ENCODE measurements around the gene FBXL19. TPM values are rescaled to one million over a fixed set of nuclear protein-coding genes. Genes with fewer than 3 reads are reported as not detected.

FBXL19 gene
- total and polyA plus RNA-seq, 9 of the 15 experiments (the other 6 are each of a cell fraction or from before 2014, with no cell fraction given): 0.13 to 48.0 (median 13.5) TPM; not detected in 1

GRCh38 chr16:30922420-30922959 is 882 bp upstream of the FBXL19 start (continued):
- TF ChIP-seq MLX (CRISPR knock-in tag; conservative IDR thresholded peaks at IDR 0.05) (0 out of 4 replicates have a peak, but pooled peaks of 1 of the 2 experiments have one; percentile 40), PATZ1 (CRISPR knock-in tag; IDR thresholded peaks at IDR 0.05; ENCODE audit: borderline replicate concordance) (no peak), ZBTB2 (IDR thresholded peaks at IDR 0.05) (no peak), PTBP1 (IDR thresholded peaks at IDR 0.05; ENCODE audit: low read depth, low read length) (no peak), ZNF140 (CRISPR knock-in tag; IDR thresholded peaks at IDR 0.05) (no peak), FOXJ3 (CRISPR knock-in tag; IDR thresholded peaks at IDR 0.05) (no peak), MED1 (CRISPR knock-in tag; IDR thresholded peaks at IDR 0.05; ENCODE audit: borderline replicate concordance) (no peak), GMEB1 (CRISPR knock-in tag; IDR thresholded peaks at IDR 0.05) (peak; percentile 68), ZBTB8A (IDR thresholded peaks at IDR 0.05; ENCODE audit: partially characterized antibody) (peak; percentile 69), ELF1 (tag; IDR thresholded peaks at IDR 0.05) (peak; percentile 91), MEIS2 (IDR thresholded peaks at IDR 0.05; ENCODE audit: partially characterized antibody) (peak; percentile 68), SMAD4 (CRISPR knock-in tag; conservative IDR thresholded peaks at IDR 0.05) (peak; percentile 13; the same call in 1 of the 2 replicates)

Measured in K562 (cell line).